Measurements from ENCODE around the gene ORC1.
"Not testable (repeated sequence)": the region's sequence is repeated elsewhere in the genome, so short reads cannot be mapped to it uniquely, and the experiment has no call there.

The ORC1 gene

GRCh38 chr1:52385376-52385775 is 18.8 kb downstream of the ORC1 start:
- no peak for DNase-seq

DNA sequence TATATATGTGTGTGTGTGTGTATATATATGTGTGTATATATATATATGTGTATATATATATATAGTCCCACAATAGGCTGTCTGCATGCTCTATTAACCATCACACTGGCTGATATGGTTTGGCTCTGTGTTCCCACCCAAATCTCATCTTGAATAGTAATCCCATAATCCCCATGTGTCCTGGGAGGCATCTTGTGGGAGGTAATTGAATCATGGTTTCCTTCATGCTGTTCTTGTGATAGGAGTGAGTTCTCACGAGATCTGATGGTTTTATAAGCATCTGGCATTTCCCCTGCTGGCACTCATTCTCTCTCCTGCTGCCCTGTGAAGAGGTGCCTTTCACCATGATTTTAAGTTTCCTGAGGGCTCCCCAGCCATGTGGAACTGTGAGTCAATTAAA is 34.4 kb downstream of the ORC1 start:
- DNase-seq: not testable (repeated sequence)

GRCh38 chr1:52368383-52369172 is 35.6 kb downstream of the ORC1 start:
- DNase-seq: peak; percentile 48 to 56

GRCh38 chr1:52367272-52367671 is 37.0 kb downstream of the ORC1 start:
- no peak for DNase-seq

DNA sequence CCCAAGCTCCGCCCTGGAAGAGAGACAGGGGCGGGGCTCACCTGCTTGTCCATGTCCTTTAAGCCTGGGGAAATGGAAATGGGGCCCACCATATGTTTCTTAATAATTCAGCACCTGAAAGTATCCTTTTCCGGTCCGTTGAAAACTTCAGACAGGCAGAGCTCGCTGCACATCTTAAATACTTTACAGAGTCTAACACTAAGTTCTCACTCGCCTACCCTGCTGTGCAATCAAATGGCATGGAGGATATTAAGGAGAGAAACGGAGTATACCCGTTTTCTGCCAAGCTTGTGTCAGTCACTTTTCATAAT is 37.8 kb downstream of the ORC1 start:
- DNase-seq: no peak

DNA sequence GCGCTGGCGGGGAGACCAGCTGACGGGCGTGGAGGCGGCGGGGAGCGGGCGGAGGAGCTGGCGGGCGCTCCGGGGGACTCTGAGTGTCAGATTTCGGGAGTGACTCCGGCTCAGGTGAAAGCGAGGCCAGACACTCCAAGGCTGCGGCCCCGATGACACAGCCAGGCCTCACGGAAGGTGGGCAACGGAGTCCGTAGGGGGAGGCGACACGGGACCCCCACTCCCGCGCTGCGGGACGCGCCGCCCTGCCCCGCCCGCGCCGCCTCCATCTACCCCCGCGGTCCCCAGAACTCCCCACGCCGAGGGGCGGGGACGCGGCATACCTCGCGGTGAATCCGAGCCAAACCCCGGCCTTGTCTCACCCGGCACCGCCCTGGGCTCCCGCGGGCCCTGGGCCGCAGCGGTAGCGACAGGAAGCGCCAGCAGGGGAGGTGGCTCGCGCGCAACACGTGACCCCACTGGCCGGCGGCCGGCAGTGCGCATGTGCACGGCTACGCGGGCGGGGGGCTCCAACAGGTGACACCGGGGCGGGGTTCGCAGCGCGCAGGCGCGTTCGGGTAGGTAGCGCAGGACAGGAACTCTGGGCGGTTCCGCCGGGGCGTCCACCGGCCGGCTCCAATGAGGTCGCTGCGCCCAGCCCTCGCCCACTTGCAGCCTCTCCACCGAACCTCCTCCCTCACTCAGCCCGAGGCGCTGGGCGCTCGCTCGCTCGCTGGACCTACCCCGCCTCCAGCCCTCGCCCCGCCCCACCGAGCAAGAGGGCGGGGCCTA is 38.3 kb downstream of the ORC1 start, which contains the start of gene CC2D1B:
TSS of gene CC2D1B (minus strand) at position 460 of the 771 bp plus-strand sequence. CDS start 1,585 bp downstream, outside the sequence.
- peak; percentile 97 to 98 for DNase-seq

DNA sequence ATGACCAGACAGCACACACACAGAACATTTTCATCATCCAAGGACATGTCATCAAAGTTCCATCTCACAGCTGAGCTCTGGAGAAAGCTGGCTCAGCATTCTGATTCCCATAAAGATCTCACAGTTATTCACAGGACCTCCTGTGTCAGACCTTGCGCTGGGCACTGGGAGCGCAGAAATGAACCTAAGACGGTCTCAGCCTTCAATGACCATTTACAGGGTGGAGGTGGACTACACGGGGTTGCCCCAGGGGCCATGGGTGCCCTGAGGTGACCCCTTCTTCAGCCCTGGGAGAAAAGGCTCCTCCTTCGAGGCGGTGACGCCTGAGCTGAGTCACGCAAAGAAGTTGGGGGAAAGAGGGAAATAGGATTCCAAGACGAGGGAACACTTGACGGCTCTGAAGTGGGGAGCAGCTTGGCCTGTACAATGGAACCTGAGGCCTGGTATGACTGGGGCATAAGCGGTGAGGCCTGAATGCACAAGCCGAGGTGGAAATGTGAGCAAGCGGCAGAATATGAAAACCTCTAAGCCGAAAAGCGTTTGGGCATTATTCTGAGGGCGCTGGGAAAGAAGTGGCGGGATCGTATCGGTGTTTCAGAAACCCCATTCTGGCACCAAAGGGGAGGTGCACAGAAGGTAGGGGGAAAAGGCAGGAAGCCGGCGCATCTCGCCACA is 39.0 kb downstream of the ORC1 start:
- no peak for DNase-seq

GRCh38 chr1:52364235-52364839 is 39.9 kb downstream of the ORC1 start:
- DNase-seq: no peak

- no peak for DNase-seq
Measured at GRCh38 chr1:52360595-52360968, 43.6 kb downstream of the ORC1 start.

- no peak for DNase-seq
Measured at GRCh38 chr1:52359676-52360594, 44.3 kb downstream of the ORC1 start.

DNA sequence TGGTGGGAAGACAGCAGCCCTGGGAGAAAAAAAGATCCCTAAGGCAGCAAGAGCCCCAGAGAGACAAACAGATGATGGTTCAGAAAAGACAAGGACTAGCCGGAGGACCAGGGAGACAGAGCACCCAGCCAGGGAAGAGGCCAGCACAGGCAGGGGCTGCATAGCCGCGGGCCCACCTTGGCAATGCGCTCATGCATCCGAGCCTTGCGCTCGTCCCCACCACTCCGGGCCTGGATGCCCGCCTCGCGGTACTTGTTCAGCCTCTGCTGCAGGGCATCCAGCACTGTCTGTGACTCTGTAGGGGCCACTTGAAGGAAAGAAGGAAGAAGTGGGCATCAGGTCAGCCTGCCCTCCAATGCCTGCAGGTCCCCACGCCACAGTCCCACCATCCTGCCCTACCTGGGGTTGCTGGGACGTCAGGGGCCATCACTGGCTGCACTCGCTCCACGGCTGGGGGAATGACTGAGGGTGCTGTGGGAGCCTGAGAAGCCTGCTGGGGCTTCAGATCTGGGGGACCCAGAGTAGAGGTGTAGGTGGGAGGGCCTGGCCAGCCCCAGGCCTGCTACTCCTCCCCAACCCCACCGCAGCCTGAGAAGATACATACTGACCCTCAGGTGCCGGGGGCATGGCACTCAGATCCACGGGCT is 45.2 kb downstream of the ORC1 start:
- DNase-seq: no peak

- no peak for DNase-seq
Measured at GRCh38 chr1:52357397-52357796, 46.8 kb downstream of the ORC1 start.

DNA sequence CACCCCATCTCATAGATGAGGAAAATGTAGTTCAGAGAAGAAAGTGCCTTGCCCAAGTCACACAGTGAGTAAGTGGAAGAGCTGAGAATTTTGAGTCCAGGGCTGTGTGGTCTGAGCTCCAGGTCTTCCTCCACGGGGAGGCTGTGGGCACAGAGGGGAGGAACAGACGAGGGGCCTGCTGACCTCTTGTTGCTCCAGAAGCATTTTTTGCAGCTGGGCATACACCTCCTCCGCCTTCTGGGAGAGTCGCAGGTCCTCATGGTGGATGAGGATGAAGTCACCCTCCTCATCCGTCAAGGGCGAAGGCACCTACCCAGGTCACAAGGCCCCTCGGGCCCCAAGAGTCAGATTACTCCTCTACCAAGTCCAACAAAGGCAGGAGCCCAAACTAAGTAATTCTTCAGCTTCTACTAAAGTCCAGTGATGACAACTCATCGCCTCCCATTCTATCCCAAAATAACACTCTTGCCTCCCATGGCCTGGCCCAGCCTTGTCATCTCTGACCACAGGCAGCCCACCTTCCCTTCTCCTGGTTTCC is 47.3 kb downstream of the ORC1 start:
- DNase-seq: no peak

GRCh38 chr1:52355847-52356505 is 48.2 kb downstream of the ORC1 start:
- no peak for DNase-seq

GRCh38 chr1:52355436-52355835 is 48.8 kb downstream of the ORC1 start:
- DNase-seq: no peak

DNA sequence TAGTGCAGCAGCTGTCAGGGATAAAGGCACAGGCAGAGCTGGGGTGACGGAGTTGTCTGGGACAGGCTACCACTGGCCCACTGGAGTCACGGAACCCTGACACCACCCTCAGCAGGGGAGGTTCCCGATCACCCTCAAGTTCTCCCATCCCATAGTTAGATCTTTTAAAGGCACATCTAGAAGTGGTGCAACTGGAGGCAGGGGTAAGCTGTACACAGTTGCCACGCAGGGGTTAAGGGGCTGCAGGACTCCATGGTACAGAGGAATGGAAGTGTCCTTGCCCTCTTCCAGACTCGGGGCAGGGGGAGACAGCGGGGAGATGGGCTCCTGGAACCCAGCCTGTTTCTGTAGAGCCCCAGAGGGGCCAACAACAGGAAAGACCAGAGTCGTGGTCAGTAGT is 51.5 kb downstream of the ORC1 start:
- DNase-seq: no peak

DNA sequence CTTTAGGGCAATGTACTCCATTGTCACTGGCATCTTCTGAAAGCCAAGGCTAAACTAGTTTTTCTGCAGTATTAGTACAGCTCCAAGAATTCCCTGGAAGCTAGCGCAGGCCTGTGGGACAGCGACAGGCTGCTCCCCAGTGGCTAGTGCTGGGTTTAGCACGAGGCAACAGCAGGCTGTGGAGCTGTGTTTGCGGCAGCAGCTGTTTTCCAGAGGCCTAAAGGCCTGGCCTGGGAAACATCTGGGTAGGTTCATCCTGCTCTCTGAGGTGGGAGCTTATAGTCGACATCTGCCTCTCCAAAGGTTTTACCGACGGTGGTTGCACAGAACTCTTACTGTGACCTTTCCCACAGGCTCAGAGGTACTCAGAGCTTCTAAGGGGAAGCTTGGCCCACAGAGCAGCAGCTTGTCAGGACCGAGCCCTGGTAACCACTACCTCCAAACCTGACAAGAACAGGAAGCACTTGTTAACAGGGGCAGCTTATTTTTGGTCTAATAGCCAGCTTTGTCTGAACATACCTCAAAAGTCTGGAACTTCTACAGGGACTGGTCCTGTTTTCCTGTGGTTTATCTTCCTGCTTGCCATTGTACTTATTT is 55.4 kb downstream of the ORC1 start:
- DNase-seq: no peak

DNA sequence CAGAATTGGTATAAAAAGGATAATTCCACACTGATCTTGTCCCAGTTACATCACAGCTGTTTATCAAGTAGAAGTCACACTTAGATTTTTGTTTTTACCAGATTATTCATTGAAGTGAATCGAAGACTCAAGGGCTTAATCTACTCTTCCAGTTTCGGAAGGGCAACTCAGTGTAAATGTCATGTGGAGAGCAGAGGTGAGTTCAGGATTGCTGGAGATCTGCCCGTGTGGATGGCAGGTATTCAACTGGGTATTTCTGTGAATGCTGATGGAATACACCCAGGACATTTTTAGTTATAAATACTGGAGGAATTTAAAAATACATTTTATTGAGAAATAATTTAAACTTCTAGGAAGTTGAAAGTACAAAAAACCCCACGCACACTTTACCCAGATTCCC is 57.6 kb downstream of the ORC1 start:
- DNase-seq: no peak

GRCh38 chr1:52345252-52345651 is 59.0 kb downstream of the ORC1 start:
- DNase-seq: no peak

GRCh38 chr1:52343979-52344378 is 60.2 kb downstream of the ORC1 start:
- DNase-seq: no peak
